ENCODE measurements around the gene CRMP1.
A peak's percentile ranks its signal among the peaks of the same experiment; 100 is the strongest.

The CRMP1 gene

GRCh38 chr4:5790546-5790857, 102.4 kb downstream of the CRMP1 start:
- DNase-seq: no peak

- no peak for DNase-seq
Measured at GRCh38 chr4:5789141-5789540, 103.7 kb downstream of the CRMP1 start.

- no peak for DNase-seq
Measured at GRCh38 chr4:5788144-5788543, 104.7 kb downstream of the CRMP1 start.

GRCh38 chr4:5787311-5787710, 105.6 kb downstream of the CRMP1 start:
- DNase-seq: no peak

GRCh38 chr4:5785806-5786680, 106.8 kb downstream of the CRMP1 start:
- DNase-seq: peak; percentile 3

GRCh38 chr4:5784960-5785611, 107.8 kb downstream of the CRMP1 start:
- no peak for DNase-seq

GRCh38 chr4:5784021-5784420, 108.9 kb downstream of the CRMP1 start:
- no peak for DNase-seq

- no peak for DNase-seq
Measured at GRCh38 chr4:5783486-5783885, 109.4 kb downstream of the CRMP1 start.

GRCh38 chr4:5782829-5783476, 109.9 kb downstream of the CRMP1 start:
- DNase-seq: no peak

- no peak for DNase-seq
Measured at GRCh38 chr4:5781691-5782090, 111.2 kb downstream of the CRMP1 start.

GRCh38 chr4:5780831-5781480, 111.9 kb downstream of the CRMP1 start:
- DNase-seq: no peak

- no peak for DNase-seq
Measured at GRCh38 chr4:5776510-5776909, 116.4 kb downstream of the CRMP1 start.

- DNase-seq: no peak
Measured at GRCh38 chr4:5774416-5775036, 118.4 kb downstream of the CRMP1 start.

GRCh38 chr4:5773271-5773555, 119.7 kb downstream of the CRMP1 start:
- DNase-seq: no peak

GRCh38 chr4:5772528-5773270, 120.2 kb downstream of the CRMP1 start:
- DNase-seq: no peak

Data from inflammatory macrophage treated with lipopolysaccharide for 4 hours (primary cell).